Prostate gland (tissue), 2 donors: ENCODE measurements around the gene PDGFD. TPM values are rescaled to one million over a fixed set of nuclear protein-coding genes. Genes with fewer than 3 reads are reported as not detected.

Experiments
- DNase-seq: peaks from one replicate; pipeline ENCODE4 v3.0.0-alpha.2; 2019; ENCODE audit warnings: low spot score
- H3K27ac ChIP-seq, 2 donors: fragments of 200-600 bp; sonication (generic); 2 replicates each; pipeline ENCODE4 v1.5.1; 2017 to 2019
- H3K27me3 ChIP-seq: fragments of 200-600 bp; sonication (generic); replicated peaks from 2 replicates; pipeline ENCODE4 v1.5.1; 2019; ENCODE audit not compliant: insufficient read depth
- H3K36me3 ChIP-seq, 2 donors: fragments of 200-600 bp; sonication (generic); 1 replicate in 1 of 2; 2 replicates in 1 of 2; pipeline versions ENCODE4 v1.5.1 to v1.8.1; 2017 to 2019
- H3K4me1 ChIP-seq: fragments of 200-600 bp; sonication (generic); replicated peaks from 2 replicates; pipeline ENCODE4 v1.5.1; 2019
- H3K4me3 ChIP-seq, 2 donors: fragments of 200-600 bp; sonication (generic); 2 replicates each; pipeline ENCODE4 v1.5.1; 2017 to 2019
- H3K9me3 ChIP-seq: fragments of 200-600 bp; sonication (generic); 2 replicates; pipeline ENCODE4 v1.5.1; 2017
- POLR2A ChIP-seq: fragments of 450-650 bp; IDR thresholded peaks from one replicate; pipeline ENCODE4 v1.6.1; 2016; ENCODE audit warnings: antibody characterized with exemption, mild to moderate bottlenecking
- POLR2AphosphoS5 ChIP-seq: sonication (generic); formaldehyde crosslinking; IDR thresholded peaks from one replicate; pipeline ENCODE4 v1.6.1; 2017; ENCODE audit warnings: antibody characterized with exemption
- WGBS: methylation state at CpG from one replicate; pipeline ENCODE4 v1.1.5; 2018; 5-methylcytosine and 5-hydroxymethylcytosine counted together
- intact Hi-C: fragments of 100-400 bp; cut with DNase I; formaldehyde crosslinking; loops from one replicate; pipeline ENCODE4 v1.14.2; 2022
- total RNA-seq, 2 donors: library from RNA; depleted of rRNA; stranded (reverse); fragments of >200 nt; gene quantifications; one replicate each; pipeline ENCODE4 v1.1.0, GENCODE V29; 2016
- TF ChIP-seq, protein P1 (sequence below), 4 experiments: fragments of 200-600 bp in 2 of 4; fragments of 450-650 bp in 2 of 4; sonication (generic) in 2 of 4; IDR thresholded peaks; 1 replicate in 3 of 4; 2 replicates in 1 of 4; pipeline ENCODE4 v1.5.1; 2016 to 2019; ENCODE audit warnings: antibody characterized with exemption in 4 of 4, mild to moderate bottlenecking in 2 of 4, moderate library complexity in 2 of 4

PDGFD gene
- total RNA-seq, 2 donors from 2014 or later = 12.6 to 19.4 TPM

DNA sequence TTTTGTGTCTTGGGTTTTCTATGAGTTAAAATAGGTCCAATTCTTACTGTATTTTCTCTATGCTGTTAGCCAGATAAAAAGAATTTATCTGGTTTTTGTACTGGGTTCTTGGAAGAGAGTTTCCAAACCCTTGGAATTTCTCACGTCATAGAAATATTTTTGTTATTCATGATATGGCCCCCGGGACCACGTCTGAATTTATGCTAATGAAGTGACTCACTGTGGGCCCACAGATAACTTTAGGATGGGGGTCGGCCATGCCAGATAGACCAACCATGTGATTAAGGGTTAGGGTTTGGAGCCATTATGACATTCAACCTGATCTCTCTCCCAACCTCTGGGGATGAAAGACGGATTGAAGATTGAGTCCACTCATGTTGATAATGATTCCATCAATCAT, 163.1 kb downstream of the PDGFD start:
- no peak for DNase-seq
- 79% methylated on average over 5 of the region's 5 CpGs for WGBS
- H3K4me1 ChIP-seq = no peaks in the 10 kb centered on the region
- H3K4me3 ChIP-seq = no peak overlapping the region
- intact Hi-C loops = no loop called here
- TF ChIP-seq POLR2A (no peak), POLR2AphosphoS5 (no peak)
- H3K27me3 ChIP-seq = no peaks in the 10 kb centered on the region
- no peaks in the 10 kb centered on the region for H3K9me3 ChIP-seq
- H3K36me3 ChIP-seq = no peaks in the 10 kb centered on the region
- H3K27ac ChIP-seq = no peak overlapping the region

DNA sequence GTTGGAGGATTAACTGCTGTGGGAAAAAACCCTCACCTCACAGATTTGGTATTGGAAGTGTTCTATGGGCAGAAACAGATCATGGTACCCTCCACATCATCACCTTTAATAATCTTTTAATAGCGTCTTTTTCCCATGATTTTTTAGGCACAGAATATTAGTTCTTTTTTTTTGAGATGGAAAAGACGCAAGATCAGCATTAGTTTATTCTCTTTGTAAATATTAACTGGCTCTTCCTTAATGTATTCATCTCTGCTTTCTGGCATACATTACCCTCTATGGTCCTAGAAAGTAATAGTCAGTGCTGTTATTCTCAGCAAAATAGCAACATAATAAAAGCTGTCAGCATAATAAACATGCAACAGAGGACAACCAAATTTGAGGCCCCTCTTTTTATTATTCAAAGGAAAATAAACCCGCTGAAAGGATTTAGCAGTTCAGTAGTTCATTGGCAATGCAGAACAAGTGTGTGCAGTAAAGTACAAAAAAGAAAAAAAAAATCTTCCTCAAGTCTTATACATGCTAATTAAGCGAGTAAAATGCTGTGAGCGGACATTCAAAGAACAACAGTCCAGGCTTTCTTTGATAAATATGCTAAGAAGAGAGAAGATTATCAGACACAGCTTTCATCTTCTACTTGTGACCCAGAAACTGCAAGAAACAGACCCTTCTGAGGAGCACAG, 165.0 kb downstream of the PDGFD start:
- TF ChIP-seq POLR2A = no peak
- TF ChIP-seq POLR2AphosphoS5 = no peak
- TF ChIP-seq, protein P1, sequence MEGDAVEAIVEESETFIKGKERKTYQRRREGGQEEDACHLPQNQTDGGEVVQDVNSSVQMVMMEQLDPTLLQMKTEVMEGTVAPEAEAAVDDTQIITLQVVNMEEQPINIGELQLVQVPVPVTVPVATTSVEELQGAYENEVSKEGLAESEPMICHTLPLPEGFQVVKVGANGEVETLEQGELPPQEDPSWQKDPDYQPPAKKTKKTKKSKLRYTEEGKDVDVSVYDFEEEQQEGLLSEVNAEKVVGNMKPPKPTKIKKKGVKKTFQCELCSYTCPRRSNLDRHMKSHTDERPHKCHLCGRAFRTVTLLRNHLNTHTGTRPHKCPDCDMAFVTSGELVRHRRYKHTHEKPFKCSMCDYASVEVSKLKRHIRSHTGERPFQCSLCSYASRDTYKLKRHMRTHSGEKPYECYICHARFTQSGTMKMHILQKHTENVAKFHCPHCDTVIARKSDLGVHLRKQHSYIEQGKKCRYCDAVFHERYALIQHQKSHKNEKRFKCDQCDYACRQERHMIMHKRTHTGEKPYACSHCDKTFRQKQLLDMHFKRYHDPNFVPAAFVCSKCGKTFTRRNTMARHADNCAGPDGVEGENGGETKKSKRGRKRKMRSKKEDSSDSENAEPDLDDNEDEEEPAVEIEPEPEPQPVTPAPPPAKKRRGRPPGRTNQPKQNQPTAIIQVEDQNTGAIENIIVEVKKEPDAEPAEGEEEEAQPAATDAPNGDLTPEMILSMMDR (IDR thresholded peaks at IDR 0.05) = no peak
- intact Hi-C loops = no loop called here
- no peak overlapping the region for H3K4me3 ChIP-seq
- no peaks in the 10 kb centered on the region for H3K36me3 ChIP-seq
- H3K27me3 ChIP-seq = no peaks in the 10 kb centered on the region
- 93% methylated on average over 5 of the region's 5 CpGs for WGBS
- no peaks in the 10 kb centered on the region for H3K4me1 ChIP-seq
- no peaks in the 10 kb centered on the region for H3K9me3 ChIP-seq
- DNase-seq = no peak
- no peak overlapping the region for H3K27ac ChIP-seq

DNA sequence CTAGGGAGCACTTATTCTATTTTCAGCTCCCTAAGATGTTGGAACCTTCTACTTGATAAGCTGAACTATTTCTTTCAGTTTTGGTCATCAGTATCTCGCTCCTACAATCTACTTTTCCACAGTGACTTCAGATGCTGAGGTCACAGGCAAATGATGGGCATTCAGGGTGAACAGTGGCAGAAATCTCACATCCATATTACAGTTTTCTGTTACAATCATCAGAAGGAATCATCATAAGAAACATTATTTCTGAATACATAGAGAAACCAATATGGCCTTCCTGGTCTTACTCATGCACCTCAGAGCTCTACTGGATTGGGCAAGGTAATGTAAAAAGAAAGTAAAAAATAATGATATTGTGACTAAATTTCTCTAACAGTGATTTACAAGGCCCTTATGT, 166.9 kb downstream of the PDGFD start:
- intact Hi-C loops = no loop called here
- no peak overlapping the region for H3K4me3 ChIP-seq
- H3K36me3 ChIP-seq = no peaks in the 10 kb centered on the region
- DNase-seq = no peak
- no peaks in the 10 kb centered on the region for H3K4me1 ChIP-seq
- no peak for TF ChIP-seq POLR2AphosphoS5
- no peak for TF ChIP-seq POLR2A
- TF ChIP-seq, protein P1 (IDR thresholded peaks at IDR 0.05) = no peak
- 92% methylated on average over 1 of the region's 1 CpG for WGBS
- no peak overlapping the region for H3K27ac ChIP-seq
- H3K27me3 ChIP-seq = no peaks in the 10 kb centered on the region
- H3K9me3 ChIP-seq = no peaks in the 10 kb centered on the region

DNA sequence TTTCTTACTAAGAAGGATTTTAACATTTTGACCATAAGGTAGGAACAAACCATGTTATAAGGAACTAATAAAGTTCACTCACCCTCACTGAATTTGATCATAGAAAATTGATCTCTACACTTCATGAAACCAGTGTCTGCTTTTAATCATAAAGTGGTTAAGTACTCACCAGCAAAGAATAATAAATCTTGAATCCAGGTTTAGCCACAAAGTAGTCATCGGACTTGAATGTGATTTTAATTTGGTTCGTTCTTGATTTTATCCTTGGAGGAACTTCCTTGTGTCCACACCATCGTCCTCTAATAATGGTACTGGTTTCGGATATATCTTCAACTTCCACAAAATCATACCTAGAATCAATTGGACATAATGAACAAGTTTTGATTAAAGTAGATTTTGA, 168.1 kb downstream of the PDGFD start:
- WGBS = 95% methylated on average over 4 of the region's 4 CpGs
- DNase-seq = no peak
- Histone ChIP-seq H3K27me3 (no peaks in the 10 kb centered on the region), H3K4me1 (no peaks in the 10 kb centered on the region), H3K36me3 (no peaks in the 10 kb centered on the region), H3K4me3 (no peak overlapping the region), H3K27ac (no peak overlapping the region), H3K9me3 (no peaks in the 10 kb centered on the region)
- intact Hi-C loops = no loop called here
- TF ChIP-seq, protein P1 (IDR thresholded peaks at IDR 0.05) = no peak
- TF ChIP-seq POLR2AphosphoS5 (no peak), POLR2A (no peak)

DNA sequence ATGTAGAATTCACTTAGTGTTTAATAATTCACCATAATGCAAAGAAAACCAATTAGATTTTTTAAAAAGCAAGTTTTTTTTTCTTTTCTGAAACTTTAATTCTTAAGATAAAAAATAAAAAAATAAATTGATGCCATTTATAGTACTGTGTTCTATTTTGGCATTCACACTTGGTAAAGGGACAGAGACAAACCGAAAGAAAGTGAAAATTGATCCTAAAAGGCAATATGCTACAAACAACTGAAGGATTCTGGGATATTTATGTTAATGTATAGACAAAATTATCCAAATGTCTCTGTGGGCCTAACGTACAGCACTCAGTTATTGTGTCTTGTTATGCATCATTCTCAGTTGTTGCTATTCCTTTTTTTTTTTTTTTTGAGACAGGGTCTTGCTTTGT, 169.4 kb downstream of the PDGFD start:
- no peak overlapping the region for H3K4me3 ChIP-seq
- no peak for DNase-seq
- no peaks in the 10 kb centered on the region for H3K4me1 ChIP-seq
- no peak overlapping the region for H3K27ac ChIP-seq
- no peaks in the 10 kb centered on the region for H3K9me3 ChIP-seq
- intact Hi-C loops = no loop called here
- no peaks in the 10 kb centered on the region for H3K27me3 ChIP-seq
- TF ChIP-seq, protein P1 (IDR thresholded peaks at IDR 0.05) = no peak
- TF ChIP-seq POLR2AphosphoS5 (no peak), POLR2A (no peak)
- no peaks in the 10 kb centered on the region for H3K36me3 ChIP-seq
- 80% methylated on average over 2 of the region's 2 CpGs for WGBS
